Fibroblast of skin of scalp (primary cell): ENCODE data around the gene VPS11.
"Not testable (repeated sequence)": the region's sequence is repeated elsewhere in the genome, so short reads cannot be mapped to it uniquely, and the experiment has no call there.

Source experiments
- DNase-seq: peaks from one replicate; pipeline ENCODE4 v3.0.0-alpha.2; 2013

VPS11 gene

GRCh38 chr11:119081682-119082260 lies 14.2 kb downstream of the VPS11 start:
- no peak for DNase-seq

DNA sequence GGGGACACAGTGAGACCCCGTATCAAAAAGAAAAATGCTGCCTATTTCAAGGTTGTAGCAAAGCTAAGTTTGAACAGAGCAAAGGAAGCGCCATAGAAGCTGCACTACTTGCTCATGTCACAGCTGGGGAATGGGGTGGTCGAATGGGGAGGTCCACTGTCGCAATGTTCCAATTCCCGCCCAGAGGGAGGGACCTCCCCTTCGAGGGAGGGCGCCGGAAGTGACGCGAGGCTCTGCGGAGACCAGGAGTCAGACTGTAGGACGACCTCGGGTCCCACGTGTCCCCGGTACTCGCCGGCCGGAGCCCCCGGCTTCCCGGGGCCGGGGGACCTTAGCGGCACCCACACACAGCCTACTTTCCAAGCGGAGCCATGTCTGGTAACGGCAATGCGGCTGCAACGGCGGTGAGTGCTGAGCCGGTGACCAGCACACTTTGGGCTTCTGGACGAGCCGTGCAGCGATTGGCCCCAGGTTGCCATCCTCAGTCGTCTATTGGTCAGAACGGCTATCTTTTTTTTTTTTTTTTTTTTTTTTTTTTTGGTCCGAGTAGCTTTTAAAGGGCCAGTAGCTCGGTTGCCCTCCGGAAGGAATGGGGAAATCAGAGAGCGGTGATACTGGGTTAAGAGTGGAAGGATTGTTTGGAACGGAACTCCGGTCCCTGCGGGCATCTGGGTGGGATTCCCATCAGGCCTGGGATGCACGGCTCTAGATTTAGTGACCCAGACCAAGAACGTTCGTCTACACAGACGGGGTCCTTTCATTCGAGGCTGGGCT lies 17.2 kb downstream of the VPS11 start, which contains the start of gene HMBS:
TSS of gene HMBS (plus strand) at position 219 of the 774 bp plus-strand sequence. CDS start at position 372, 153 bp downstream.
- DNase-seq = peak; percentile 94

DNA sequence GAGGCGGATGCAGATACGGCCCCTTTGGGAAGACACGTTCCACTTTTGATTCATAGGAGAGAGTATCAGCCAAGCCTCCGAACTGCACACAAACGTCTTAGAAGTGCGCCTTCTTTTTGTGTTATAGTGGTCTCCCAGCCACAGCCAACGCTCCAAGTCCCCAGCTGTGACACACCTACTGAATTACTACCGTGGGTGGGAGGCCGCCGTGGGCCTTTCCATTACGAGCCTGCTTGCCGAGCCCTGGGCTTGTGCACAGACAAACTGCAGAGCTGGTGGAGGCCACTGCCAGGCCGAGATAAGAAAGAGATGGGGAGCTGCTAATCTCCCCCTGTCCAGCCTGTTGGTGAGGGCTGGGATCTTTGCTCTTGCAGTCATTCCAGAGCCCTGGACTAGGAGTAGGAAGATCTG lies 17.8 kb downstream of the VPS11 start:
- DNase-seq = no peak

DNA sequence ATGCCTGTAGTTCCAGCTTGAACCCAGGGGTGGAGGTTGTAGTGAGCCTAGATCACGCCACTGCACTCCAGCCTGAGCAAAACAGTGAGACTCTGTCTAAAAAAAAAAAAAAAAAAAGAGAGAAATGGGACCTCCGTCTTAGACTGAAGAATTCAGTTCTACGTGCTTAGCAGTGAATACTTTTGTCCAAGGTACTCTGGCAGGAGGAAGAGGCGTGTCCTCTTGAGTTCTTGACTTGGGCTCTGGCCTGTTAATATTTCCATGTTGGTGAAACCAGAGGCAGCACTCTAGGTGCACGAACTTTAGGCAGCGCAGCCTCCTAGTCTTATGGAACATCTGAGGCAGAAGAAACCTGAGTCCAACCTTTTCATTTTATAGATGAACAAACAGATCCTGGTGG lies 19.5 kb downstream of the VPS11 start:
- no peak for DNase-seq

GRCh38 chr11:119087747-119088241 lies 20.2 kb downstream of the VPS11 start:
- no peak for DNase-seq

- no peak for DNase-seq
These were observed 20.8 kb downstream of the VPS11 start for GRCh38 chr11:119088406-119088805.

DNA sequence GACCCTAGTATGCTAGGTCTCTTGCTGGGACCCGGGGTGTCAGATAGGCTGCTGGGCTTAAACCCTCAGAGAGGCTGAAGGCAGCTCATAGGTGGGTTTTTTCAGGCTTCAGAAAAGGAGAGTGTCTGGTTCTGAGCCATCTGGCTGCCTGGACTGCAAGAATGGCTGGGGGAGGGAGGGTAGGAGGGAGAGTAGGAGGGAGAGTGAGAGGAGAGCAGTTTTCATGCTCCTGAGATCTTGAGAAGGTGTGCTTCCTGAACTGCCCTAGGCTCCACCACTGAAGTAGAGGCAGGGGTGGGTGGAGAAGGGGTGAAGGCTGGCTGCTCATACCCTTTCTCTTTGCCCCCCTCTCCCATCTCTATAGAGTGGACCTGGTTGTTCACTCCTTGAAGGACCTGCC lies 21.7 kb downstream of the VPS11 start:
- DNase-seq = no peak

DNA sequence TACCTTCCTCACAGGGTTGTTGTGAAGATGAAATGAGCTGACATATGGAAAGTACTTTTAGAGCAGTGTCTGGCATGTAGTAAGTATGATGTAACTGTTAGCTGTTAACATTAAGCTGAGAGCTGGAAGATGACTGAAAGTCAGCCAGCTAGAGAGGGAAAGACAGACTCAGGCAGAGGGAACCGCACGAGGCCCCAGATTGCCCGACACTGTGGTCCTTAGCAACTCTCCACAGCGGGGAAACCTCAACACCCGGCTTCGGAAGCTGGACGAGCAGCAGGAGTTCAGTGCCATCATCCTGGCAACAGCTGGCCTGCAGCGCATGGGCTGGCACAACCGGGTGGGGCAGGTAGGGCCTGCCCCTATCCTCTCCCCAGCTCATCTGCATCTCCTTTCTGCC lies 23.6 kb downstream of the VPS11 start:
- DNase-seq = no peak

- no peak for DNase-seq
These were observed 24.6 kb downstream of the VPS11 start for GRCh38 chr11:119091966-119092879.

DNA sequence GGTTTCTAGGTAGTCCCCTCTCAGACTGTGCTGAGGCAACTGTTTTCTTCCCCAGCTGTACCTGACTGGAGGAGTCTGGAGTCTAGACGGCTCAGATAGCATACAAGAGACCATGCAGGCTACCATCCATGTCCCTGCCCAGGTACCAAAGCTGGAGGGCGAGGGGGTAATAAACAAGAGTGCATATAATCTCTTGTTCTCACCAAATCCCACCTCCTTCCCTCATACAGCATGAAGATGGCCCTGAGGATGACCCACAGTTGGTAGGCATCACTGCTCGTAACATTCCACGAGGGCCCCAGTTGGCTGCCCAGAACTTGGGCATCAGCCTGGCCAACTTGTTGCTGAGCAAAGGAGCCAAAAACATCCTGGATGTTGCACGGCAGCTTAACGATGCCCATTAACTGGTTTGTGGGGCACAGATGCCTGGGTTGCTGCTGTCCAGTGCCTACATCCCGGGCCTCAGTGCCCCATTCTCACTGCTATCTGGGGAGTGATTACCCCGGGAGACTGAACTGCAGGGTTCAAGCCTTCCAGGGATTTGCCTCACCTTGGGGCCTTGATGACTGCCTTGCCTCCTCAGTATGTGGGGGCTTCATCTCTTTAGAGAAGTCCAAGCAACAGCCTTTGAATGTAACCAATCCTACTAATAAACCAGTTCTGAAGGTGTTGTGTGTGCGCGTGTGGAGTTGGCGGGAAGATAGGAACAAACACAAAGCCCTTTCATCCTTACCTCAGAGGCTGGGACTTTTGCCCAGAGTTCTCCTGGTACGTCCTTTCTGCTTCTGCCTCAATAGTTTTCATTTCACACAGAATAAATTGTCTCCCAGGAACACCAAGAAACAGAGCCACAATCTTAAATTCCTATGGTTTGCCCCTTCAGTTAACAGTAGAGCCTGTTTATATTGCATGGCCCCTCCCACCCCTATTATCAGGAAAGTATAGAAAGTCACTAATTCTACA lies 25.5 kb downstream of the VPS11 start:
- DNase-seq = no peak

GRCh38 chr11:119093942-119094815 lies 26.6 kb downstream of the VPS11 start:
- DNase-seq = peak; percentile 46

GRCh38 chr11:119094816-119095065 lies 27.1 kb downstream of the VPS11 start:
- DNase-seq = peak; percentile 86

DNA sequence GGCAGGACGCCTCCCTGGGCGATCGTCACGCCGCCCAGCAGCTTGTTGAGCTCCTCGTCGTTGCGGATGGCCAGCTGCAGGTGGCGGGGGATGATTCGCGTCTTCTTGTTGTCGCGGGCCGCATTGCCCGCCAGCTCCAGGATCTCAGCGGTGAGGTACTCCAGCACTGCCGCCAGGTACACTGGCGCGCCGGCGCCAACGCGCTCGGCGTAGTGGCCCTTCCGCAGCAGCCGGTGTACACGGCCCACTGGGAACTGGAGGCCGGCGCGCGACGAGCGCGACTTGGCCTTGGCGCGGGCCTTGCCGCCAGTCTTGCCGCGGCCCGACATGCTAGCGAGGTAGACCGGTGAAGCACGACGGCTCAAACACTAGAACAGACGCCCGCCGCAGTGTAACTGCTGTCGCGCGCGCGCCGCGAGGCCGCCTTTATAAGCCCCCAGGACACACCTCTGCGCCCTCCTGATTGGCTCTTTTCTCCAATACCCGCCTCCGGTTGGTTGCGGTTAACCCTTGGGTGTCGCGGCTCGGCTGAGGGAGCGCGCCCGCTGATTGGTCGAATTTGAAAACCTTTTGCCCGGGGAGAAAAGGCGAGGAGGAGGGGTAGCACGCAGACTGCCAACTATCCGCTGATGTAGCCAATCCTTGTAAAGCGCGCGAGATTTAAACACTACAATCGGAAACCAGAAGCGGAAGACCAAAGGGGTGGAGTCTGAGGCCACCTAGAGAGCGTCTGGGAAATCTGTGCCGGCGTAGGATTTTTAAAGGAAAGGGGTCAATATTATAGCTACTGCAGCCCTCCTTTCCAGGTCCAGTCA lies 27.7 kb downstream of the VPS11 start:
- DNase-seq = peak; percentile 100

GRCh38 chr11:119099711-119100110 lies 32.1 kb downstream of the VPS11 start:
- no peak for DNase-seq

GRCh38 chr11:119100246-119100970 lies 32.8 kb downstream of the VPS11 start:
- DNase-seq = peak; percentile 60

GRCh38 chr11:119100994-119101758 lies 33.6 kb downstream of the VPS11 start:
- DNase-seq = no peak

GRCh38 chr11:119101759-119102423 lies 34.3 kb downstream of the VPS11 start, which contains the start of gene DPAGT1:
Gene DPAGT1 (minus strand): TSS chr11:119101853. CDS start chr11:119101655, 198 bp downstream.
- peak; percentile 97 for DNase-seq

DNA sequence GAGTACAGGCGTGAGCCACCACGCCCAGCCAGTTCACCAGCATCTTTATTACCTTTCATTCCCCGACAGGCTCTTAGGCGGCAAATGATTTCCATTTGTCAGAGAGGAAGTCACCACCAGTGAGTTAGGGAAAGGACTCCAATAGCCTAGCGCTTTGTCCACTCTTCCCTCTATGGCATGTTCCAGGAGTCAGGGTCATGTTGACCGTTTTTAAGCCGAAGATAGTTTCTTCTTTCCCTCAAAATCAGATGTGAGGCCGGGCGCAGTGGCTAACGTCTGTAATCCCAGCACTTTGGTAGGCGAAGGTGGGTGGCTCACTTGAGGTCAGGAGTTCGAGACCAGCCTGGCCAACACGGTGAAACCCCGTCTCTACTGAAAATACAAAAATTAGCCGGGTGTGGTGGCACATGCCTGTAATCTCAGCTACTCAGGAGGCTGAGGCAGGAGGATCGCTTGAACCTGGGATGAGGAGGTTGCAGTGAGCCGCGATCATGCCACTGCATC lies 35.6 kb downstream of the VPS11 start:
- not testable (repeated sequence) for DNase-seq
